ENCODE data around the gene ITGA11. TPM values are rescaled to one million over a fixed set of nuclear protein-coding genes. Genes with fewer than 3 reads are reported as not detected.

ITGA11 gene
- total RNA-seq, 1 experiment from 2014 or later = not detected

- peak; percentile 69 for DNase-seq (ENCODE audit: low read depth)
- in situ Hi-C loops (cut with HindIII; ENCODE audit: low pct_unique_long_range_greater_than_20kb, low sequenced_read_pairs) = no loop called here
Measured at GRCh38 chr15:68384451-68385239, 47.3 kb downstream of the ITGA11 start.

GRCh38 chr15:68383161-68384074 is 48.5 kb downstream of the ITGA11 start:
- no peak for DNase-seq (ENCODE audit: low read depth)
- in situ Hi-C loops (cut with HindIII; ENCODE audit: low pct_unique_long_range_greater_than_20kb, low sequenced_read_pairs) = no loop called here

- no peak for DNase-seq (ENCODE audit: low read depth)
- in situ Hi-C loops (cut with HindIII; ENCODE audit: low pct_unique_long_range_greater_than_20kb, low sequenced_read_pairs) = no loop called here
Measured at GRCh38 chr15:68382286-68383007, 49.5 kb downstream of the ITGA11 start.

- in situ Hi-C loops (cut with HindIII; ENCODE audit: low pct_unique_long_range_greater_than_20kb, low sequenced_read_pairs) = no loop called here
Measured at GRCh38 chr15:68380456-68380855, 51.5 kb downstream of the ITGA11 start.

GRCh38 chr15:68379759-68380290 is 52.1 kb downstream of the ITGA11 start:
- no peak for DNase-seq (ENCODE audit: low read depth)
- in situ Hi-C loops (cut with HindIII; ENCODE audit: low pct_unique_long_range_greater_than_20kb, low sequenced_read_pairs) = no loop called here

More at GRCh38 chr15:68380456-68380855, 51.5 kb downstream of the ITGA11 start:
- no peak for DNase-seq (ENCODE audit: low read depth)

- in situ Hi-C loops (cut with HindIII; ENCODE audit: low pct_unique_long_range_greater_than_20kb, low sequenced_read_pairs) = no loop called here
- no peak for DNase-seq (ENCODE audit: low read depth)
Measured at GRCh38 chr15:68379058-68379758, 52.8 kb downstream of the ITGA11 start.

- no peak for DNase-seq (ENCODE audit: low read depth)
- in situ Hi-C loops (cut with HindIII; ENCODE audit: low pct_unique_long_range_greater_than_20kb, low sequenced_read_pairs) = no loop called here
Measured at GRCh38 chr15:68378595-68378994, 53.4 kb downstream of the ITGA11 start.

GRCh38 chr15:68377766-68378165 is 54.2 kb downstream of the ITGA11 start:
- in situ Hi-C loops (cut with HindIII; ENCODE audit: low pct_unique_long_range_greater_than_20kb, low sequenced_read_pairs) = no loop called here
- no peak for DNase-seq (ENCODE audit: low read depth)

- in situ Hi-C loops (cut with HindIII; ENCODE audit: low pct_unique_long_range_greater_than_20kb, low sequenced_read_pairs) = no loop called here
- DNase-seq (ENCODE audit: low read depth) = no peak
Measured at GRCh38 chr15:68376447-68377060, 55.4 kb downstream of the ITGA11 start.

GRCh38 chr15:68375716-68376220 is 56.2 kb downstream of the ITGA11 start:
- in situ Hi-C loops (cut with HindIII; ENCODE audit: low pct_unique_long_range_greater_than_20kb, low sequenced_read_pairs) = no loop called here

GRCh38 chr15:68375191-68375631 is 56.8 kb downstream of the ITGA11 start:
- in situ Hi-C loops (cut with HindIII; ENCODE audit: low pct_unique_long_range_greater_than_20kb, low sequenced_read_pairs) = no loop called here
- no peak for DNase-seq (ENCODE audit: low read depth)

More at GRCh38 chr15:68375716-68376220, 56.2 kb downstream of the ITGA11 start:
- no peak for DNase-seq (ENCODE audit: low read depth)

GRCh38 chr15:68374168-68374745 is 57.7 kb downstream of the ITGA11 start:
- no peak for DNase-seq (ENCODE audit: low read depth)
- in situ Hi-C loops (cut with HindIII; ENCODE audit: low pct_unique_long_range_greater_than_20kb, low sequenced_read_pairs) = no loop called here

- DNase-seq (ENCODE audit: low read depth) = no peak
- in situ Hi-C loops (cut with HindIII; ENCODE audit: low pct_unique_long_range_greater_than_20kb, low sequenced_read_pairs) = no loop called here
Measured at GRCh38 chr15:68373028-68373427, 58.9 kb downstream of the ITGA11 start.

GRCh38 chr15:68372291-68372811 is 59.6 kb downstream of the ITGA11 start:
- in situ Hi-C loops (cut with HindIII; ENCODE audit: low pct_unique_long_range_greater_than_20kb, low sequenced_read_pairs) = no loop called here
- DNase-seq (ENCODE audit: low read depth) = no peak

GRCh38 chr15:68371851-68372250 is 60.1 kb downstream of the ITGA11 start:
- DNase-seq (ENCODE audit: low read depth) = no peak
- in situ Hi-C loops (cut with HindIII; ENCODE audit: low pct_unique_long_range_greater_than_20kb, low sequenced_read_pairs) = no loop called here

GRCh38 chr15:68371160-68371559 is 60.8 kb downstream of the ITGA11 start:
- in situ Hi-C loops (cut with HindIII; ENCODE audit: low pct_unique_long_range_greater_than_20kb, low sequenced_read_pairs) = no loop called here
- no peak for DNase-seq (ENCODE audit: low read depth)

GRCh38 chr15:68370768-68371151 is 61.2 kb downstream of the ITGA11 start:
- DNase-seq (ENCODE audit: low read depth) = no peak
- in situ Hi-C loops (cut with HindIII; ENCODE audit: low pct_unique_long_range_greater_than_20kb, low sequenced_read_pairs) = no loop called here

All from Caki2 (cell line).